HepG2 (cell line): Measurements from ENCODE around the gene RABGAP1L.

Source experiments
- EP300 ChIP-seq, 3 experiments: sonication (generic) in 1 of 3; formaldehyde crosslinking in 1 of 3; IDR thresholded peaks; 2 replicates each; pipeline versions ENCODE4 v1.5.1 to v1.6.1; 2011 to 2020; ENCODE audit warnings: low read depth in 2 of 3, low read length in 2 of 3, borderline replicate concordance in 1 of 3, improper control_type of control experiment in 1 of 3, mild to moderate bottlenecking in 1 of 3, missing genetic modification reagents in 1 of 3, moderate library complexity in 1 of 3
- GATAD2A ChIP-seq: IDR thresholded peaks from 2 replicates; pipeline ENCODE4 v1.6.1; 2016
- ISL2 ChIP-seq: sonication (generic); formaldehyde crosslinking; IDR thresholded peaks from 2 replicates; pipeline ENCODE4 v1.5.0; 2020; ENCODE audit warnings: missing genetic modification reagents
- LCORL ChIP-seq, 2 experiments: fragments of 450-650 bp in 1 of 2; sonication (generic) in 1 of 2; formaldehyde crosslinking in 1 of 2; IDR thresholded peaks; 2 replicates each; pipeline versions ENCODE4 v1.5.0 to v1.6.1; 2017 to 2020; ENCODE audit warnings: antibody characterized with exemption in 1 of 2, missing genetic modification reagents in 1 of 2
- NFE2L1 ChIP-seq: sonication (generic); formaldehyde crosslinking; IDR thresholded peaks from 2 replicates; pipeline ENCODE4 v1.4.0; 2020; ENCODE audit warnings: missing genetic modification reagents, mild to moderate bottlenecking, borderline replicate concordance
- RFX3 ChIP-seq: IDR thresholded peaks from 2 replicates; pipeline ENCODE4 v1.6.1; 2016; ENCODE audit warnings: missing biosample characterization, missing genetic modification reagents
- SAFB2 ChIP-seq: sonication (generic); formaldehyde crosslinking; IDR thresholded peaks from 2 replicates; pipeline ENCODE4 v1.5.1; 2020; ENCODE audit warnings: missing genetic modification reagents, low read depth, mild to moderate bottlenecking, borderline replicate concordance
- TCF7 ChIP-seq: sonication (generic); IDR thresholded peaks from 2 replicates; pipeline ENCODE4 v1.6.1; 2016; ENCODE audit warnings: antibody characterized with exemption, low read depth
- ZNF121 ChIP-seq: sonication (generic); formaldehyde crosslinking; IDR thresholded peaks from 2 replicates; pipeline ENCODE4 v1.5.0; 2020; ENCODE audit warnings: mild to moderate bottlenecking, missing genetic modification reagents
- ZNF234 ChIP-seq: sonication (generic); formaldehyde crosslinking; conservative IDR thresholded peaks from 2 replicates; pipeline ENCODE4 v1.5.1; 2020; ENCODE audit warnings: mild to moderate bottlenecking, missing genetic modification reagents
- TF ChIP-seq, protein P1 (sequence below): sonication (generic); formaldehyde crosslinking; IDR thresholded peaks from 2 replicates; pipeline ENCODE4 v1.5.0; 2020; ENCODE audit warnings: mild to moderate bottlenecking, missing genetic modification reagents, moderate library complexity
- TF ChIP-seq, protein P2 (sequence below): IDR thresholded peaks from 2 replicates; pipeline ENCODE4 v1.6.1; 2016; ENCODE audit warnings: mild to moderate bottlenecking

DNA sequence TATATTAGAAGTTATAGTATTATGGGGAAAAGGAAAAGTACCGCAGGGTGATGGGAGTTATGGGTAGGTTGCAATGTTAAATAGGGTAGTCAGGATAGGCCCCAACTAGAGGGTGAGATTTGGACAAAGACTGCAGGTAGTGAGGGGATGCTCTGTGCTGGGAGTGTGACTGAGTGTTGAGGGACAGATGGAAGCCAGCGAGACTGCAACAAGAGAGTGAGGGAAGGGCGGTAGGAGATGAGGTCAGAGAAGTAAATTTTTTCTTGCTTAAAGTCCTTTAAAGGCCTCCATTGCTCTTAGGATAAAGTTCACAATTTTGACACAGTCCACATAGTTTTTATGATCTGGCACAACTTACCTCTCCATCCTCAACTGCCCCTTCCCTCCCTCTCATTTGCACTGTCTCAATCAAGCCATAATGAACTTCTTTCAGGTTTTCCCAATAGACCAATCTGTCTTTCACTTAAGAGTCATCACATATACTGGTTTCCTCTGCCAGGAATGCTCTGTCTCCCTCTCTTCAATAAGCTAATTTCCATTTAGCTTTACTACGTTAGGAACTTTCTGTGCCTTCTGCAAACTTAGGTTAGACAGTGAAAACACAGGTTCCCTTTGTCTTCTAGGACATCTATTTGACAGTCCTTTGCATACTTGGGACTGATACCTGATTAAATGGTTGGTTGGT, 602.7 kb downstream of the RABGAP1L start:
- TF ChIP-seq ZNF234 (CRISPR knock-in tag) (no peak), GATAD2A (no peak), RFX3 (no peak), TCF7 (no peak), EP300 (IDR thresholded peaks at IDR 0.05; ENCODE audit: low read depth in 2 of 2, low read length in 2 of 2) (no peak), EP300 (CRISPR knock-in tag; IDR thresholded peaks at IDR 0.05; ENCODE audit: borderline replicate concordance) (no peak), NFE2L1 (no peak), LCORL (IDR thresholded peaks at IDR 0.05) (no peak), LCORL (CRISPR knock-in tag; IDR thresholded peaks at IDR 0.05) (no peak), ISL2 (CRISPR knock-in tag) (no peak), SAFB2 (no peak), ZNF121 (CRISPR knock-in tag) (no peak)
- TF ChIP-seq, protein P1, sequence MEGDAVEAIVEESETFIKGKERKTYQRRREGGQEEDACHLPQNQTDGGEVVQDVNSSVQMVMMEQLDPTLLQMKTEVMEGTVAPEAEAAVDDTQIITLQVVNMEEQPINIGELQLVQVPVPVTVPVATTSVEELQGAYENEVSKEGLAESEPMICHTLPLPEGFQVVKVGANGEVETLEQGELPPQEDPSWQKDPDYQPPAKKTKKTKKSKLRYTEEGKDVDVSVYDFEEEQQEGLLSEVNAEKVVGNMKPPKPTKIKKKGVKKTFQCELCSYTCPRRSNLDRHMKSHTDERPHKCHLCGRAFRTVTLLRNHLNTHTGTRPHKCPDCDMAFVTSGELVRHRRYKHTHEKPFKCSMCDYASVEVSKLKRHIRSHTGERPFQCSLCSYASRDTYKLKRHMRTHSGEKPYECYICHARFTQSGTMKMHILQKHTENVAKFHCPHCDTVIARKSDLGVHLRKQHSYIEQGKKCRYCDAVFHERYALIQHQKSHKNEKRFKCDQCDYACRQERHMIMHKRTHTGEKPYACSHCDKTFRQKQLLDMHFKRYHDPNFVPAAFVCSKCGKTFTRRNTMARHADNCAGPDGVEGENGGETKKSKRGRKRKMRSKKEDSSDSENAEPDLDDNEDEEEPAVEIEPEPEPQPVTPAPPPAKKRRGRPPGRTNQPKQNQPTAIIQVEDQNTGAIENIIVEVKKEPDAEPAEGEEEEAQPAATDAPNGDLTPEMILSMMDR (CRISPR knock-in tag): no peak
- TF ChIP-seq, protein P2, sequence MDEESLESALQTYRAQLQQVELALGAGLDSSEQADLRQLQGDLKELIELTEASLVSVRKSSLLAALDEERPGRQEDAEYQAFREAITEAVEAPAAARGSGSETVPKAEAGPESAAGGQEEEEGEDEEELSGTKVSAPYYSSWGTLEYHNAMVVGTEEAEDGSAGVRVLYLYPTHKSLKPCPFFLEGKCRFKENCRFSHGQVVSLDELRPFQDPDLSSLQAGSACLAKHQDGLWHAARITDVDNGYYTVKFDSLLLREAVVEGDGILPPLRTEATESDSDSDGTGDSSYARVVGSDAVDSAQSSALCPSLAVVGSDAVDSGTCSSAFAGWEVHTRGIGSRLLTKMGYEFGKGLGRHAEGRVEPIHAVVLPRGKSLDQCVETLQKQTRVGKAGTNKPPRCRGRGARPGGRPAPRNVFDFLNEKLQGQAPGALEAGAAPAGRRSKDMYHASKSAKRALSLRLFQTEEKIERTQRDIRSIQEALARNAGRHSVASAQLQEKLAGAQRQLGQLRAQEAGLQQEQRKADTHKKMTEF (CRISPR knock-in tag): no peak
